T follicular helper cell (primary cell): ENCODE results near the gene IL9R.
"Not testable (repeated sequence)": the region's sequence is repeated elsewhere in the genome, so short reads cannot be mapped to it uniquely, and the experiment has no call there.

Source experiments
- DNase-seq: peaks from one replicate; pipeline ENCODE4 v3.0.0-alpha.2; 2020; ENCODE audit warnings: low read depth

Gene IL9R

DNA sequence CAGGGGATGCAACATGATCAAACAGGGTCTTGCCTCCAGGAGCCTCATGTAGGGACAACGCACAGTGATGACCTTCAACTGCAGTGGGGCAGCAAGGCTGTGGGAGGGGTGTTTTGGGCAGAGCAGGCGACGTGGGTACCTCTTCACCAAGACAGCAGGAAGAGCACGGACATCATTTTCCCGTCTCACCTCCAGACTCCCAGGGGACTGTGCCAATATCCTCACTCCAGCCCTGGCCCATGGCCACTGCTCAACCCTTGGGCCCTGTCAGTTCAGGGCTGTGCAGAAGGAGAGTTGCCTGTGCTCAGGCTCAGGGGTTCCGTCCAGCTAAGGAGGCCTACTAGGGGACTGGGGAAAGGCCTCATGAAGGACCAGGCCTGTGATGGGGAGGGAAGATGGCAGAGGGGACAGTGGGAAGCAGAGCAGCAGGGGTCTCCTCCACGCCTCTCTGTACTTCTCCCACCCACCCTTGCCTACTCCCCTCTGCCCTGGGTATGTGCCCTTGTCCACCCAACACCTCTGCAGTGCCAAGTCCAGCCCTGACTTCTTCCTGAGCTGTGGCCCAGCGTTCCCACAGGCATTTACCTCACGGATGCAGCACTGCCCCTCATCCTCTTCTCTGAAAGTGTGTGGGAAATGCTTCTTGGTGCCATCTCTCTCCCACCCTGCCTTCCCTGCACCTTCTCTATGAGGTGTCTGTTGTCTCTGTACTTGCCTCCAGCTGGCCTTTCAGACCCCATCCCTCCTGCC lies 1.4 kb downstream of the IL9R start:
- DNase-seq = no peak

DNA sequence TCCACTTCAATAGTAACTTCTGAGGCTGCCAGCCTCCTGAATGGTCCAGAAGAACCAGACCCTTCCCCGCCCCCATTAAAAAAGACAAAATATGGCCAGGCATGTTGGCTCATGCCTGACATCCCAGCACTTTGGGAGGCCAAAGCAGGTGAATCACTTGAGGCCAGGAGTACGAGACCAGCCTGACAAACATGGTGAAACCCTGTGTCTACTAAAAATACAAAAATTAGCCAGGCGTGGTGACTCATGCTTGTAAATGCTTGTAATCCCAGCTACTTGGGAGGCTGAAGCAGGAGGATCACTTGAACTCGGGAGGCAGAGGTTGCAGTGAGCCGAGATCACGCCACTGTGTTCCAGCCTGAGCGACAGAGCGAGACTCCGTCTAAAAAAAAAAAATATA lies 2.3 kb downstream of the IL9R start:
- not testable (repeated sequence) for DNase-seq

DNA sequence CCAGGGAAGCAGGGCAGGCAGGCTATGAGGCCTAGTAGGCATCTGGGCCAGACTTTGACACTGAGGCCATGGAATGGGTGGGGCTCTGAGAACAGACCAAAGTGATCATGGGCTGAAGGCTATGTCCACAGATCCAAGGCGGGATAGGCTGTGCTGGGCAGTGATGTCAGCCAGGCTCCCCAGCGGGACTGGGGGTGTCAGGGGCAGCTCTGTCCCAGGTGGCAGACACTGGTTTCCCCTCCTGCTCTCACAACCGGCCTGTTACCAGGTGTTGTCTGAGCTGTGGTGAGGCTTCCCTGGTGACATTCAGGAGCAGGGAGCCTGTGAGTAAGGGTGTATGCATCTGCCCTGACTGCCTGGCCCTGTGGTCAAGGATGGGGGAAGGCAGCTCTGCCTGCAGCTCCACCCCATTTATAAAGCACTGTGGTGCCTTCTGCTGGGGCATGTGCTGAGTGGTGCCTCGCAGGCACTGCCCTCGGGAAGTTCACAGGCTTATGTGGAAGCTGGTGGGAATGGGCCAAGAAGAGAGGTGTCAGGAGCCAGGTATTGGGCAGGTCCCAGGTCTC lies 2.9 kb downstream of the IL9R start:
- no peak for DNase-seq

DNA sequence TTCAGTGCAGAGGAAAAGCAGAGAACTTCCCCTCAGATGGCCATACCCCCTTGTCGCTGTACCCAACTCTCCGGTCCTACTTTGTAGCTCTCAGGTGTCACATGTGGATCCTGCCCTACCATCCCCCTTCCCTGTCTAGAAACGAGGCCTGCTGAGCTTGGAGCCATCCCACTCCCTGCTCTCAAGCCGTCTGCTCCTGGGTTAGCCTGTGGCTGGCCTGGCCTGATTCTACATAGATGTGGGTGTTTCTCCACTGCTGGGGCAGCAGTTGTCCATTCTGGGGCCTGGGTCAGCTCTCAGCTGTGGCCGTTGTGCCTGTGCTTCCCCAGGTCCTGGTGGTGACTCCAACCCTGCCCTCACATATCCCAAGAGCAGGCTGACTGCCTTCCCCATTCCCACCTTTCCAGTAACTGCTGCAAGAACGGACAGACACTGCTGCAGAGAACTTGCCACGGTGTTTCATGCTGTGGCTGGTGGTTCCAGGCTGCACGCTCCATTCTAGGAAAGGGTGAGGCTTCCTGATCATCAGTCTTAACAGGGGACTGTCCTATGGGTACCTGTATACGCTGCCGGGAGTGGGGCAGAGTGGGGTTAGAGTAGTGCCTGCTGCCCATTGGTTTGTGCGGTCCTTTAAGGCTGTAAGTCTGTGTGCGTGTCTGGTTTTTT lies 3.6 kb downstream of the IL9R start:
- no peak for DNase-seq

DNA sequence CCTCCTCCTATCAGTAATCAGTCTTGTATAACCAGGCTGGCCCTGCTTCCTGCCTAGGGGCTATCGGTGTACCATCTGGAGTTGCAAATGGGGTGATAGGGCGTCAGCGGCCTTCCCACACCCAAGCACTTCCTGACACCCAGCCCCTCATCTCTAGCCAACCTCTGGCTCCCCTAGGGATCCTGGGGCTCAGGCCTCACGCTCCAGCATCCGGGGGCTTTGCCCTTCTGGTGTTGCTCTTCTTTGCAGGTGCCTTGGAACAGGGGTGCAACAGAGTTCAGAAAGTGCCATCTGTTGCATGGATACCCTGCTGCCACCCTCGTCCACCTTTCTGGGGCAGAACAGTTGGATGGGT lies 4.1 kb downstream of the IL9R start:
- DNase-seq = no peak

DNA sequence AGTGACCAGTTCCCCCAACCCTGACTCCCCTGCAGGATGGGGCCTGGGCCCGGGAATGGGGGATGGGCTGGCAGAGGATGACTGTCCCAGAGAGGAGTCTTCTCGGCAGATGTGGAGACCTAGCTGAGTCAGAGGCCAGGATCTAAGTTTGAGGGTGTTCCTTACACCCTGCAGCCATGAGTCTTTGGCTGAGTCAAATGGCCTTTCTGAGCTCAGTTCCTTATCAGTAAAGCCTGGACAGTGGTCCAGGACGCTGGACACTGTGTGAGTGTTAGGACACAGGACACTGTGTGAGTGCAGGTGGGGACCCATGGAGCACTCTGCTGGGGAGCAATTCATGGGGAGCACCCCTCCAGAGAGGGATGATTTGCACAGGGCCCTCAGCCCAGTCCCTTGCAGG lies 5.0 kb downstream of the IL9R start:
- DNase-seq = no peak

DNA sequence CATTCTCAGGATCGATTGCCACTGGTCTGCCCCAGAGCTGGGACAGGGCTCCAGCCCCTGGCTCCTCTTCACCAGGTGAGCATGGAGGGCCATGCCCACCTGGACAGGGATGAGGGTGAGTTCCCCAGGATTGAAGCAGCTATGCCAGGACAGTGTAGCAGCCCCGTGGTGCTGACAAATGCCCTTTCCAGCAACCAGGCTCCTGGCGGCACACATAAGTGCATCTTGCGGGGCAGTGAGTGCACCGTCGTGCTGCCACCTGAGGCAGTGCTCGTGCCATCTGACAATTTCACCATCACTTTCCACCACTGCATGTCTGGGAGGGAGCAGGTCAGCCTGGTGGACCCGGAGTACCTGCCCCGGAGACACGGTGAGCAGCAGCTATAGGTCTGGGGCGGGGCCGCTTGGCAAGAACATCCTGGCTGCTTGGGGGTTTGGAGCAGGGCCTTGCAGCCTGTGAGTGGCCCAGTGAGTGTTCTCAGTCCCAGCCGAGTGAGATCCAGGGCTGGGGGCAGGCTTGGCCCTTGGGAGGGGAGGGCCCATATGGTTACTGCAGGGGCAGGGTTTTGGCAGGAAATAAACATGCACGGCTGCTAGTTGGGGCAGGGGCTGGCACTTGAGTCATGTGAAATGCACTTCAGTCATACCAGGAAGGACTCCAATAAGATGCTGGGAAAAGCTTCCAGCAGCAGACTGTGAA lies 6.1 kb downstream of the IL9R start:
- DNase-seq = no peak

DNA sequence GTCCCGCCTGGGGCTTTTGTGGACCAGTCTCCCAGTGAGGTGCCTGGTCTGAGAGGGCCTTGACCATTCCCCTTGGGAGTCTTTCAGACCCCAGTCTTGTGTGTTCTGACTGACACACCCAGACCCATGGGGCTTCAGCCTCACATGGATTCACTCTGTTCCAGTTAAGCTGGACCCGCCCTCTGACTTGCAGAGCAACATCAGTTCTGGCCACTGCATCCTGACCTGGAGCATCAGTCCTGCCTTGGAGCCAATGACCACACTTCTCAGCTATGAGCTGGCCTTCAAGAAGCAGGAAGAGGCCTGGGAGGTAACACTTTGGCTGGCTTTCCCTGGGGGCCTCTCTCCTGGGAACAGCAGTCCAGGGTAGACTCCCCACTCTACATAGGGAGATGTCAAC lies 6.8 kb downstream of the IL9R start:
- no peak for DNase-seq

DNA sequence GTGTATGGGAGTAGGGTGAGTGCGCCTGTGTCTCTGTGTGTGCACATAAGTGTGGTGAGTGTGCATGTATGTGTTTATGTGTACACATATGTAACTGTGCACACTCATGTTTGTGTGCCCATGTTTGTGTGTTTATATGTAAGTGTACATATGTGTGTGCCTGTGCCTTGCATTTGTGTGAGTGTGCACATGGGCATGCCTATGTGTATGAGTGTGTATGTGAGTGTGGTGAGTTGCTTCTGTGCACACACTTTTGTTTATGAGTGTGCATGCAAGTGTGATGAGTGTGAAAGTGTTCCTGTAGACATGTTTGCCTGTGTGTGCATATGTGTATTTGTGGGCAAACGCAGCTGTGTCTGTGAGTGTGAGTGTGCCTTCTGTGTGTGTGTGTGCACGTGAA lies 7.2 kb downstream of the IL9R start:
- DNase-seq = no peak

DNA sequence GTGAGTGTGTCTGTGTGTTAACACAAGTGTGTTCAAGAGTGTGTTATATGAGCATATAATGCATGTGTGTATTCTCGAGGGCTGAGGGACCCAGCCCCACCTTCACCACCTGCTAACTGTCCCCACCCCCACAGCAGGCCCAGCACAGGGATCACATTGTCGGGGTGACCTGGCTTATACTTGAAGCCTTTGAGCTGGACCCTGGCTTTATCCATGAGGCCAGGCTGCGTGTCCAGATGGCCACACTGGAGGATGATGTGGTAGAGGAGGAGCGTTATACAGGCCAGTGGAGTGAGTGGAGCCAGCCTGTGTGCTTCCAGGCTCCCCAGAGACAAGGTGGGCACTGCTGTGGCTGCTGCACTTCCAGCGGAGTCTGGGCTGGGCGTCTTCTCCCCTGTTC lies 7.6 kb downstream of the IL9R start:
- DNase-seq = no peak

DNA sequence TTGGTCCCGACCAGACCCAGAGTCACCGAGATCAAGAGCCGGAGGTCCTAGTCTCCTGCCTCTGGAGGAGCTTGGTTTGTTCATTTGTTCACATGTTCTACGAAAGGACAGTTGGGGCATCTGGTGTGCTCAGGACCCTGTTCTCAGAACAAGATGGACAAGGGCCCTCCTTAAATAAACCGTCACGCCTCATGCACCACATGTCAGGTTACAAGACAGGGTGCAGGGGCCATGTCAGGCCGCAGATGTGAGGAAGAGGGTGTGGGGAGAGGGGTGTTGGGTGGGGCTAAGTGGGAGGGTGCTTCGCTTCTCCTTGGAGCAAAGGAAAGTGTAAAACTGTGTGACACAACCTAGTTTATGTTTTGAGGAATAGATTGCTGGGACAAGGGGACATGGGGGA lies 9.0 kb downstream of the IL9R start:
- DNase-seq = not testable (repeated sequence)

DNA sequence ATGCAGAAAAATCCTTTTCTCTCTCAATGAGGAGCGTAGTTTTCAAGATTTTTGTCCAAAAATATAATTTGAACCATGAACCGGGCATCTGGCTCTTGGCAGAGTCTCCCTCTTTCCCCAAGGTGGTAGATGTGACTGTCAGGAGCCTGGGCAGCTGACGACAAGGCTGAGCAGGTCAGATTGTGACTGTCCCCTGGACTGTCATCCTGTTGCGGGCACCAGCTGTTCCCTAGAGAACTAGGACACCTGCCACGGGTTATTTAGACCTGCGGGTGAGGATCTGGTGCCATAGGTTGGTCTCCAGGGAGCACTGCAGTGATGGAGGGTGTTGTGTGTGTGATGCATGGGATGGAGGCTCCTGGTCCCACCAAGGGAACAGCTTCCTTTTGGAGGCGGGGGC lies 10.9 kb downstream of the IL9R start:
- not testable (repeated sequence) for DNase-seq

DNA sequence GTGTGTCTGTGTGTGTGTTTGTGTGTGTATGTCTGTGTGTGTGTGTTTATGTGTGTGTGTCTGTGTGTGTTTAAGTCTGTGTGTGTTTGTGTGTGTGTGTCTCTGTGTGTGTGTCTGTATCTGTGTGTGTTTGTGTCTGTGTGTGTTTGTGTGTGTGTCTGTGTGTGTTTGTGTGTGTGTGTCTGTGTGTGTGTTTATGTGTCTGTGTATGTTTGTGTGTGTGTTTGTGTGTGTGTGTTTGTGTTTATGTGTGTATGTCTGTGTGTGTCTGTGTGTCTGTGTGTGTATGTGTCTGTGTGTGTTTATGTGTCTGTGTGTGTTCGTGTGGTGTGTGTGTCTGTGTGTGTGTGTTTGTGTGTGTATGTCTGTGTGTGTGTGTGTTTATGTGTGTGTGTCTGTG lies 11.4 kb downstream of the IL9R start:
- DNase-seq = no peak

DNA sequence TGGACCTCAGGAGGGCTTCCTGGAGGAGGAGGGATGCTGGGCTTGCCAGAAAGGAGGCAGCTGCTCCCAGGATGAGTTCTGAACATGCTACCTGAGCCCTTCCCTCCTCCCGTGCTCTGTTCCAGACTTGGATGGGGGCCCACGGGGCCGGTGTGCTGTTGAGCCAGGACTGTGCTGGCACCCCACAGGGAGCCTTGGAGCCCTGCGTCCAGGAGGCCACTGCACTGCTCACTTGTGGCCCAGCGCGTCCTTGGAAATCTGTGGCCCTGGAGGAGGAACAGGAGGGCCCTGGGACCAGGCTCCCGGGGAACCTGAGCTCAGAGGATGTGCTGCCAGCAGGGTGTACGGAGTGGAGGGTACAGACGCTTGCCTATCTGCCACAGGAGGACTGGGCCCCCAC lies 12.2 kb downstream of the IL9R start:
- not testable (repeated sequence) for DNase-seq

DNA sequence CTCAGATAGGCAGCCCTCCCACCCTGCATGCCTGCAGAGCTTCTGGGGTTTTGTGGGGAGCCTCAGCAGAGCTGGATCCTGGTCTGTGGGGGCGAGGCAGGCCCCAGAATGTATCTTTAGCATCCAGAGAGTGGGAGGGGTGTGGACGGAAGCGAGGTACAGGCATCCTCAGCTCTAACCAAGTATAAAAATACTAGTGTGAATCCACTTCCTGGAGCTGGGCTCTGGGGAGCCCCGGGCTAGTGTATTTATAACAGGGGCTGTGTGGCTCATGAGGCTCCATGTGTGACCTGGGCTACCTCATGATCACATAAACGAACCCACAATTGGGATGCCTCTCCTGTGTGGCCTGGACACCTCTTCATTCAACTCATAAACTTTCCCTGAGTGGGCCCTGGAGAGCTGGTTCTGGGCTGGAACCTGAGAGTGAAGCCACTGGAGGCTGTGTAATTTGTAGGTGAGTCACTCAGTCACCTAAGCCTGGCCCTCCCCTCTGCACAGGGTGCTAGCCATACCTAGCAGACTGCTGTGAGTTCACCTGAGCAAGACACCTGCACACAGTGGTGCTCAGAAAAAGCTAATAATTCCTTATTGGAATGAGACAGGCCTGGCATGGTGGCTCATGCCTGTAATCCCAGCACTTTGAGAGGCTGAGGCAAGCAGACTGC lies 15.9 kb downstream of the IL9R start:
- not testable (repeated sequence) for DNase-seq

DNA sequence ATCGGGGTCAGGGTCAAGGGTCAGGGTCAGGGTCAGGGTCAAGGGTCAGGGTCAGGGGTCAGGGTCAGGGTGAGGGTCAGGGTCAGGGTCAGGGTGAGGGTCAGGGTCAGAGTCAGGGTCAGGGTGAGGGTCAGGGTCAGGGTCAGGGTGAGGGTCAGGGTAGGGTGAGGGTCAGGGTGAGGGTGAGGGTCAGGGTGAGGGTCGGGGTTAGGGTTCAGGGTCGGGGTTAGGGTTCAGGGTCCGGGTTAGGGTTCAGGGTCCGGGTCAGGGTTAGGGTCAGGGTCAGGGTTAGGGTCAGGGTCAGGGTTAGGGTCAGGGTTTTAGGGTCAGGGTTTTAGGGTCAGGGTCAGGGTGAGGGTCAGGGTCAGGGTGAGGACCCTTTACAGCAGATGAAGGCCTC lies 22.4 kb downstream of the IL9R start:
- DNase-seq = not testable (repeated sequence)

DNA sequence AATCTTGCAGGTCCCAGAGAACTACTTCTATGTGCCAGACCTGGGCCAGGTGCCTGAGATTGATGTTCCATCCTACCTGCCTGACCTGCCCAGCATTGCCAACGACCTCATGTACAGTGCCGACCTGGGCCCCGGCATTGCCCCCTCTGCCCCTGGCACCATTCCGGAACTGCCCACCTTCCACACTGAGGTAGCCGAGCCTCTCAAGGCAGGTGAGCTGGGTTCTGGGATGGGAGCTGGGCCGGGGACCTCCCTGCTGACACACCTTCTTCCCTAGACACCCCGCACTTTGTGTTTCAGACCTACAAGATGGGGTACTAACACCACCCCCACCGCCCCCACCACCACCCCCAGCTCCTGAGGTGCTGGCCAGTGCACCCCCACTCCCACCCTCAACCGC lies 25.5 kb downstream of the IL9R start:
- not testable (repeated sequence) for DNase-seq

DNA sequence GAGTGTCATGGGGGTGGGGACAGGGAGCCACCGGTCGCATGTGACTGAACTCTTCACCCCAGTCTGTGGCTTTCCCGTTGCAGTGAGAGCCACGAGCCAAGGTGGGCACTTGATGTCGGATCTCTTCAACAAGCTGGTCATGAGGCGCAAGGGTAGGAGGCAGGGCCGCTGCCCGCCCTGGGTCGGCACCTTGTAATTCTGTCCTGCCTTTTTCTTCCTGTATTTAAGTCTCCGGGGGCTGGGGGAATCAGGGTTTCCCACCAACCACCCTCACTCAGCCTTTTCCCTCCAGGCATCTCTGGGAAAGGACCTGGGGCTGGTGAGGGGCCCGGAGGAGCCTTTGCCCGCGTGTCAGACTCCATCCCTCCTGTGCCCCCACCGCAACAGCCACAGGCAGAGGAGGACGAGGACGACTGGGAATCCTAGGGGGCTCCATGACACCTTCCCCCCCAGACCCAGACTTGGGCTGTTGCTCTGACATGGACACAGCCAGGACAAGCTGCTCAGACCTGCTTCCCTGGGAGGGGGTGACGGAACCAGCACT lies 27.5 kb downstream of the IL9R start:
- DNase-seq = not testable (repeated sequence)

DNA sequence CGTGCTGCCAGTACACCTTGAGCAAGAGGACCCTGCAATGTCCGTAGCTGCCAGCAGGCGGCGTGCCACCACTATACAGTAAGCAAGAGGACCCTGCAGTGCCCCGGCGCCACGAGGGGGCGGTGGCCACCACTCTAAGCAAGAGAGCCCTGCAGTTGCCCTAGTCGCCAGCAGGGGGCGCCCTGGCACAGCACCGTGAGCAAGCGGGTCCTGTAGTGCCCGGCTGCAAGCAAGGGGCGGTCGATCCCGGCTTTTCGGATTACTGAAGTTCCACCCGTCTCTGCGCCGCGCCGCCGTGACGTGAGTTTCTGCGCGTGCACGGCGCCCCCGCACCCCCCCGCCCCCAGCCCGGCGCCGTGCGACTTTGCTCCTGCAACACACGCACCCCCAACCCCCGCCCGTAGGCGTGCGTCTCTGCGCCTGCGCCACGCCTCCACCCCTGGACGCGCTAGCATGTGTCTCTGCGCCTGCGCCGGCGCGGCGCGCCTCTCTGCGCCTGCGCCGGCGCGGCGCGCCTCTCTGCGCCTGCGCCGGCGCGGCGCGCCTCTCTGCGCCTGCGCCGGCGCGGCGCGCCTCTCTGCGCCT lies 31.2 kb downstream of the IL9R start:
- DNase-seq = not testable (repeated sequence)

DNA sequence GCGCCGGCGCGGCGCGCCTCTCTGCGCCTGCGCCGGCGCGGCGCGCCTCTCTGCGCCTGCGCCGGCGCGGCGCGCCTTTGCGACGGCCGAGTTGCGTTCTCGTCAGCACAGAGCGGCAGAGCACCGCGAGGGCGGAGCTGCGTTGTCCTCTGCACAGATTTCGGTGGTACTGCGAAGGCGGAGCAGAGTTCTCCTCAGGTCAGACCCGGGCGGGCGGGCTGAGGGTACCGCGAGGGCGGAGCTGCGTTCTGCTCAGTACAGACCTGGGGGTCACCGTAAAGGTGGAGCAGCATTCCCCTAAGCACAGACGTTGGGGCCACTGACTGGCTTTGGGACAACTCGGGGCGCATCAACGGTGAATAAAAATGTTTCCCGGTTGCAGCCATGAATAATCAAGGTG lies 31.8 kb downstream of the IL9R start:
- not testable (repeated sequence) for DNase-seq

DNA sequence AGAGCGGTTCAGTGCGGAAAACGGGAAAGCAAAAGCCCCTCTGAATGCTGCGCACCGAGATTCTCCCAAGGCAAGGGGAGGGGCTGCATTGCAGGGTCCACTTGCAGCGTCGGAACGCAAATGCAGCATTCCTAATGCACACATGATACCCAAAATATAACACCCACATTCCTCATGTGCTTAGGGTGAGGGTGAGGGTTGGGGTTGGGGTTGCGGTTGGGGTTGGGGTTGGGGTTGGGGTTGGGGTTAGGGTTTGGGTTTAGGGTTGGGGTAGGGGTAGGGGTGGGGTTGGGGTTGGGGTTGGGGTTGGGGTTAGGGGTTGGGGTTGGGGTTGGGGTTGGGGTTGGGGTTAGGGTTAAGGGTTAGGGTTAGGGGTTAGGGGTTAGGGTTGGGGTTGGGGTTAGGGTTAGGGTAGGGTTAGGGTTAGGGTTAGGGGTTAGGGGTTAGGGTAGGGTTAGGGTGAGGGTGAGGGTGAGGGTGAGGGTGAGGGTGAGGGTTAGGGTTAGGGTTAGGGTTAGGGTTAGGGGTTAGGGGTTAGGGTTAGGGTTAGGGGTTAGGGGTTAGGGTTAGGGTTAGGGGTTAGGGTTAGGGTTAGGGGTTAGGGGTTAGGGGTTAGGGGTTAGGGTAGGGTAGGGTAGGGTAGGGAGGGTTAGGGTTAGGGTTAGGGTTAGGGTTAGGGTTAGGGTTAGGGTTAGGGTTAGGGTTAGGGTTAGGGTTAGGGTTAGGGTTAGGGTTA lies 32.4 kb downstream of the IL9R start:
- not testable (repeated sequence) for DNase-seq
